GM13976 (cell line): ENCODE data around the gene PIK3AP1.
"Not testable (repeated sequence)": the region's sequence is repeated elsewhere in the genome, so short reads cannot be mapped to it uniquely, and the experiment has no call there.

Source experiments
- DNase-seq: peaks from one replicate; pipeline ENCODE4 v3.0.0; 2012; ENCODE audit warnings: low spot score
- CTCF ChIP-seq: IDR thresholded peaks from 2 replicates; pipeline ENCODE4 v1.5.1; 2012; ENCODE audit warnings: borderline replicate concordance, mild to moderate bottlenecking; ENCODE audit not compliant: insufficient read depth; ENCODE audit errors: extremely low read depth, missing control alignments, control extremely low read depth
- in situ Hi-C: fragments of 300-500 bp; cut with MboI; formaldehyde crosslinking; loops from one replicate; pipeline ENCODE4 v1.12.0; 2022; ENCODE audit warnings: low sequenced_read_pairs, mixed read lengths, inconsistent platforms; ENCODE audit not compliant: unreplicated experiment

PIK3AP1 gene

GRCh38 chr10:96560489-96560888 lies 159.8 kb downstream of the PIK3AP1 start:
- no peak for DNase-seq
- TF ChIP-seq CTCF, result no peak
- in situ Hi-C loops, result no loop called here

DNA sequence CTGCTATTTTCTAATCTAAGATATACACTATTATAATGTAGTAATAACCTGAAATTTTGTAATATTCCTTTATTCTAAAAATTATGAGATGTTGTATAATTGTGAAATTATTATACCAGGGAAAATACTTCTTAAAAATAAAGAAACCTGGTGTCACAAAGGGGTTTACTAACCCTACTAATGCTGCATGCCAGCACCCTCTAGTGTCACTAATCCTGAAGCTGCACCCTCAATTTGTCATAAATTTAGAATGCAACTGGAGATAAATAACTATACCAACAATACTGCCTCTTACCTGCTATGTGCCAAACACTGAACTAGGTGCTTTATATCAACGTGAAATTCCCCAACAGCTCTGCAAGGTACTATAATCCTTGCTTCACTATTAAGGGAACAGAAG lies 164.3 kb downstream of the PIK3AP1 start:
- DNase-seq, result no peak
- TF ChIP-seq CTCF, result peak; percentile 19
- in situ Hi-C loops, result no loop called here

- no peak for DNase-seq
- no peak for TF ChIP-seq CTCF
- in situ Hi-C loops, result no loop called here
Measured at GRCh38 chr10:96555330-96555729, 165.0 kb downstream of the PIK3AP1 start.

DNA sequence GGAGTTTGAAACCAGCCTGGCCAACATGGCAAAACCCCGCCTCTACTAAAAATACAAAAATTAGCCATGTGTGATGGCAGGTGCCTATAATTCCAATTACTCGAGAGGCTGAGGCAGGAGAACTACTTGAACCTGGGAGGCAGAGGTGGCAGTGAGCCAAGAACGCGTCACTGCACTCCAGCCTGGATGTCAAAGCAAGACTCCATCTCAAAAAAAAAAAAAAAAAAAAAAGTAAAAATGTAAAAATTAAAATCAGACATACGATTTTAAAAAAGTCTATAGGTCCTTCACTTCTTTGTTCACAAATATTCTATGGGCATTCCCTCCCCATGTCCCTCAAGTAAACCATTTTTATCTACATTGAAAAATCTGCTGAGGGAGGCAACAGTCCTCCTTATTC lies 171.7 kb downstream of the PIK3AP1 start:
- DNase-seq, result no peak
- TF ChIP-seq CTCF, result no peak
- in situ Hi-C loops, result no loop called here

DNA sequence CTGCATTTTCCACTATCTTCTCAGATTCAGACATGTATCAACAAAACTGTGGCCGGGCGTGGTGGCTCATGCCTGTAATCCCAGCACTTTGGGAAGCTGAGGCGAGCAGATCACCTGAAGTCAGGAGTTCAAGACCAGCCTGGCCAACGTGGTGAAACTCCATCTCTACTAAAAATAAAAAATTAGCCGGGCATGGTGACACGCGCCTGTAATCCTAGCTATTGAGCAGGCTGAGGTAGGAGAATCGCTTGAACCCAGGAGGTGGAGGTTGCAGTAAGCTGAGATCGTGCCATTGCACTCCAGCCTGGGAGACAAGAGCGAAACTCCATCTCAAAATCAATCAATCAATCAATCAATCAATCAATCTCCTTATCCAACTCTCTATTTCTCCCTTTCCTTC lies 174.8 kb downstream of the PIK3AP1 start:
- DNase-seq, in situ Hi-C loops: not testable (repeated sequence)
